Stimulated activated CD8-positive, alpha-beta memory T cell treated with anti-CD3 and anti-CD28 coated beads, Interleukin-4, amount 100 ng/mL, for 24 hours (primary cell): ENCODE results near the gene DOC2A.
A peak's percentile ranks its signal among the peaks of the same experiment; 100 is the strongest.
"Not testable (repeated sequence)": the region's sequence is repeated elsewhere in the genome, so short reads cannot be mapped to it uniquely, and the experiment has no call there.

Experiments used
- DNase-seq: peaks from one replicate; pipeline ENCODE4 v3.0.0-alpha.2; 2020; ENCODE audit warnings: low read depth

Gene DOC2A

DNA sequence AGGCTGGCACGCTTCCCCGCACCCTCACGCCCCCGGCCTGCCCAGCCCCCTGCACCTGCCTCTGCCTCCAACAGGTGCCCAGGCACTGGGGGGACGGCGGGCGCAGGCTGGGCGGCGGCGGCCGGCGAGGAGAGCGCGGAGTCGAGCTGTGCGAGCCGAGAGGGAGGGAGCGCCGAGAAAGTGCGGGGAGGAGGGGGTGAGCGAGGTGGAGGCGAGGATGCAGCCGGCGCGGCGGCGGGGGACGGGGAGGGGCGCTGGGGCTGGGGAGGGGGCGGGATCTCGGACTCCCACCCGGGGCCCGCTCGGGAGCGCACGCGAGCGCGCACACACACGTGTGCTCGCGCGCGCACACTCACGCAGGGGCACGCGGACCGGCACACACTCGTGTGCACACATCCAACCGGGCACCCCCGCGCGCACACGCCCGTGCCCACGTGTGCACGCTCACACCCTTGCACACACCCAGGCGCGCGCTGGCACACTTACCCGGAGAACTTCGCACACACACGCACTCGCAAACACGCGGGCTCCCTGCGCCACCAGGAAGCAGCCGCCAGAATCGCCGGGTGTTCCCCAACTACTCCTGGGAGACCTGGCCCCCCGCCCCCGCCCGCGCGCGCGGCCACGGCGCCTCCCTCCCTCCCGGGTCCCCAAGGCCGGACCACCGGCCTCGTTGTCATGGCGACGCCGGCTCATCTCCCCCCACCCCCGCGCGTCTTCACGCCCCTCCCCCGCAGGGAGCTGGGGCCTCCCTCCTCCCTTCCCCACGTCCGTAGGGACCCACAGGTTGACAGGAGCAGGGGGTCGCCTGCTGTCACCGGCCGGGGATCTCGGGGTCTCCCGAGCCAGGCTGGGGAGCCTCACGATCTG, at the start of gene DOC2A:
Gene DOC2A, minus strand, starts transcription at position 184 of the 870 bp plus-strand sequence. CDS start 805 bp downstream, outside the sequence.
- no peak for DNase-seq

DNA sequence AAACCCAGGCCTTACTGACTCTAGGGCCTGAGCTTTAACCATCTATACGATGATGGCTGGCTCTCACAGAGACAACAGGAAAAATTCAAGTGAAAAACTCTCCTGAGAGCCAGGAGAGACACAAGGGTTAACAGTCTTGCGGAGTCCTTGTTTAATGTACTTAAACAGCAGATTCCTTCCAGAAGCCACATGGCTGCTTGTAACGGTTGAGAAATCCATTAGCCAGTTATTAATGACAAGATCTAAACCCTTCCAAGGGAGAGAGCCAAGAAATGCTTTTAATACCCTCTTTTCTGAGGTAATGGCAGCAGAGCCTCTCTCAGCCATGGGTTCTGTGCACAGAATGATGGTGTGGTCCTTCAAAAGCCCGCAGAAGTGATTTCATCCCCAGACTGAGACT, 49.5 kb upstream of the DOC2A start:
- no peak for DNase-seq

- DNase-seq: no peak
Measured at GRCh38 chr16:30054959-30055553, 44.2 kb upstream of the DOC2A start.

DNA sequence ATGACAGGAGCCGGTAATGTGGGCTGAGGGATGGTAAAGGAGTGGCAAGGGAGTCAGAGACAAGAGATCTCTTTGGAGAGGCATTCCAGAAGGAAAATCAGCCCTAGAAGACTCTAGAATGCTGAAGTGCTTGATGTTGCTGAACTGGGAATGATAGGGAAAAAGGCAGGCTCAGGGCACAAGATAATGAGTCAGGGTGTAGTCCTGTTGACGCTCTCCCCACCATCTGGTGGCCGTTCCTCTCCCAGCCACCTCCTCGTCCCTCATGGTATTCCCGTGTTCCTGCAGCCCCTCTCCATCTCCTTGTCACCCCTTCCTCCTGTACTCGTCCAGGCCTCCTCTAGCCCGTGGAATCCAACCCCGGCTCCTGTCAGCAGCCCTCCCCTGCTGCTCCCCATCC, 43.6 kb upstream of the DOC2A start:
- DNase-seq: no peak

- no peak for DNase-seq
Measured at GRCh38 chr16:30053376-30054015, 42.7 kb upstream of the DOC2A start.

DNA sequence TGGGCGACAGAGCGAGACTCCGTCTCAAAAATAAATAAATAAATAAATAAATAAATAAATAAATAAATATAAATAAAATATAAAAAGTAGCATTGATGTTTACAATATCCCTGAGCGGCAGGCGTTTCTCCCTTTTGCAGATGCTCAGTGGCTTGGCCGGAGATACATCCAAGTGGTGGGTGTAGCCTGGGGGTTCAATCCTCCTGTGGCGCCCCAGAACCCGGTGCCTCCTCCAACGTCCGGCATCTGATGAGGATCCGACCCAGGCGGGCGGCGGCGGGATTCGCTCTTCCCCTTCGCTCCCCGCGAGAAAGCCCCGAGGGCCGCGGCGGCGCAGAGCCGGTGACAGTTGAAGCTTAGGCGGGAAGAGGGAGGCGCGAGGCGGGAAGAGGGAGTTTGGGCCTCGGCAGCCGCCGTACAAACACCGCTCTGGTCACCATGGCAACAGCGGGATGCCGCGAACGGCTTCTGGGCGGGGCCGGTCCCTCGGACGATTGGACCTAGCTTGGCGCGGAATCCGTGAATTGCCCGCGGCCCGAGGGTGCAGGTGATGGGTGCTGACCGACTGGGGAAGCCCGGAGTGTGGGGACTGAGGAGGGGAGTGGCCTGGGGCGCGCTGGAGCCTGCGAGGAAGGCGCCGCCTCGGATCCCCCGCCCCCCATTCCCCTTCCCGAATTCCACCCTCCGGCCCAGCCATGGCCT, 42.0 kb upstream of the DOC2A start:
- peak; percentile 87 for DNase-seq

GRCh38 chr16:30051518-30051917, 40.7 kb upstream of the DOC2A start:
- DNase-seq: no peak

GRCh38 chr16:30049871-30050270, 39.0 kb upstream of the DOC2A start:
- DNase-seq: no peak

- no peak for DNase-seq
Measured at GRCh38 chr16:30046588-30046987, 35.8 kb upstream of the DOC2A start.

DNA sequence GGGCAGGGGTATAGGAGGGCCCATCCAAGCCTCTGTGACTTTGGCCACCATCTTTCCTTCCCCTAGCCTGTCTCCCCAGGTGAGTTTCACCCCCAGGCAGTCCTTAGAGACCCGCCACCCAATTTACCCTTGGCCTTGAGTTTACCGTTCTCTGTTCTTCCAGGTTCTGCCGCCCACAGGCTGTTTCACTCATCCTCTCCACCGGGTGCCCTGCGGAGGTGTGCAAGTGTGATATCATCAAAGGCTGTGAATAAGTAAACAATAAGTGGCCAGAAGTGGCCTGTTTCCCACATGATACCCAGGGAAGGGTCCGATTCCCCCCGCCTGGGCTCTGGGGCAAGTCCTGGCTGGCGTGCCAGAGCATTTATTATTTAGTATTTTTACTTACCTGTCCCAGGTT, 35.4 kb upstream of the DOC2A start:
- DNase-seq: no peak

DNA sequence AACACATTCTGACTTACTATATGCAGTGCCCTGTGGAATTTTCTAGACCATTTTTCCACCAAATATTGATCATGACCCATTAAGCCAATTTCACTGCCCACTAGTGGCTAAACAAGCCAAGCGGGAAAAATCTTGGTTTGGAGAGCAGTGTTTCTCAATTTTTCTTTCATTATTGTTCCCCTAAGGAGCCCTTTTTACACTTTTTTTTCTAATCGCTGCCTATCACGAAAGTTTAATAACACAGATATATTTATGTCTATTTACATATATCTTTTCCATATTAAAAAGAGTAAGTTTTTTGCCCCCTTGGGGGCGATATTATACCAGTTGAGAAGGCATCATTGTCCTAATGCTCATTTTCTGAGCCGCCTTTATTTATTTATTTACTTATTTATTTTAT, 31.0 kb upstream of the DOC2A start:
- no peak for DNase-seq

- DNase-seq: not testable (repeated sequence)
Measured at GRCh38 chr16:30040690-30041089, 29.9 kb upstream of the DOC2A start.

DNA sequence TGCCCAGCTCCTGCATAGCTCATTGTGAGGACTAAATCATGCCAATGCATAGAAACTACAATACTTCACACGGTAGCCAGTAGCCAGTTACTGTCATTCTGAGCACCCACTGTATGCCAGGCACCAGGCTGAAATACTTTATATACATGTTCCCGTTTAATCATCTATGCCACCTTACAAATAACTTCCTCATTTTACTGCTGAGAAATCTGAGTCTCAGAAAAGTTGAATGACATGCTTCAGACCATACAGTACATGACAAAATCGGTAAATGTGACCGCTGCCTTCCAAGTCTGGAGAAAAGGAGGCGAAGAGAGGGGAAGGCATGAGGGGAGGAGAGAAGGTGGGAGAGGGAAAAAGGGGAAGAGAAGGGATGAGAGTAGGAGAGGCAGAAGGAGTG, 29.4 kb upstream of the DOC2A start:
- no peak for DNase-seq

GRCh38 chr16:30033270-30033669, 22.4 kb upstream of the DOC2A start:
- no peak for DNase-seq

GRCh38 chr16:30032083-30032819, 21.4 kb upstream of the DOC2A start:
- DNase-seq: peak; percentile 46

GRCh38 chr16:30031477-30031918, 20.7 kb upstream of the DOC2A start:
- no peak for DNase-seq

- no peak for DNase-seq
Measured at GRCh38 chr16:30030841-30031413, 20.1 kb upstream of the DOC2A start, which contains the start of gene TLCD3B. Gene TLCD3B (minus strand): TSS chr16:30031271. CDS start chr16:30030527, 744 bp downstream.

GRCh38 chr16:30030011-30030685, 19.3 kb upstream of the DOC2A start:
- no peak for DNase-seq

DNA sequence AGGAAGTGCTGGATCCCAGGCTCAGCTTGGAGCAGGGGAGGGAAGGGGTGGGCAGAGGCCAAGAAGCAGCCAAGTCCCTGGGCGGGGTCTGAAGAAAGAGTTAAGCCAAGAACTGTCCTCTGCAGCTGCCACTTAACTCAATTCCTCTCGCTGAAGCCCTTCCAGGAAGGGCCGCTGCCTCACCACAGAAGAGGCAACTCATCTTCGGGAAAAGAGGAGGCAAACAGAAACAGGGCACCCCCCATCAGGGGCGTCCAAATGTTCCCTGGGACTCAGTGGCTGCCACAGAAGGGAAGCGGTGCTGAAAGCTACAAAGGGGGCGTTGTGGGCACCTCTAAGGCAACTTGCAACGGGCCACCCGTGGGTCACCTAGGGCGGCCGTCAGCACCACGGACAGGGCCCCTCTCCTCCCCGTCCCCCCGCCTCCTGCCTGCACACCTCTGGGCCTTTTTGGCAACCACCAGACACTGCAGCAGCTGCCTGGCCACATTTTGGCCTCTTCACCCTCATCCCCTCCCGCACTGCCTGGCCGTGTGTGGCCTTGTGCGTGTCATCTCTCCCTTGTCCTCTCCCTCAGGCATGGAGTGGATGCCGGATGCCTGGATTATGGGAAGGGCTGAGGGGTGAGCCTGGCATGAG, 17.7 kb upstream of the DOC2A start:
- no peak for DNase-seq
